Measurements from ENCODE around the gene SMIM44.
A peak's percentile ranks its signal among the peaks of the same experiment; 100 is the strongest.
"Not testable (repeated sequence)": the region's sequence is repeated elsewhere in the genome, so short reads cannot be mapped to it uniquely, and the experiment has no call there.

SMIM44 gene

DNA sequence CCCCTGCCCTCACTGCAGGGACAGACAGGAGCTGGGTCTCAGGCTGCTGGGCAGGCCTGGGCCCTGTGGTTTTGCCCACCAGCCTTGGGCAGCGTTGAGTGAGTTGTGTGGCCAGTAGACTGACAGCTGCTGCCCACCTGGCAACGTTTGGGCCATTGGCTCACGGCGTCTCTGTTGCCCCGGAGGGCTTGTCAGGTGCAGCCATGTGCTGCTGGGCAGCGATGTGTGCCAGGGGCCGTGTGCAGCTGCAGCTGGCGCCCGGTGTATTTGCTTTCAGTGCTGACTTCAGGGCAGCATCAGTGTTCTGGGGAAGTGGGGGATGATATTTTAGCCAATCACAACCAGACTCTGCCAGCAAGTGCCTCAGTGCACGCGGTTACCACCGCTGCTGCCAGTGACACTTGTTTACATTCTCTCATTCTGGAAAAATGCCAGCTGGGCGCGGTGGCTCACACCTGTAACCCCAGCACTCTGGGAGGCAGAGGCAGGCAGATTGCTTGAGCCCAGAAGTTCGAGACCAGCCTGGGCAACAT is 33.5 kb upstream of the SMIM44 start:
- no peak for DNase-seq

DNA sequence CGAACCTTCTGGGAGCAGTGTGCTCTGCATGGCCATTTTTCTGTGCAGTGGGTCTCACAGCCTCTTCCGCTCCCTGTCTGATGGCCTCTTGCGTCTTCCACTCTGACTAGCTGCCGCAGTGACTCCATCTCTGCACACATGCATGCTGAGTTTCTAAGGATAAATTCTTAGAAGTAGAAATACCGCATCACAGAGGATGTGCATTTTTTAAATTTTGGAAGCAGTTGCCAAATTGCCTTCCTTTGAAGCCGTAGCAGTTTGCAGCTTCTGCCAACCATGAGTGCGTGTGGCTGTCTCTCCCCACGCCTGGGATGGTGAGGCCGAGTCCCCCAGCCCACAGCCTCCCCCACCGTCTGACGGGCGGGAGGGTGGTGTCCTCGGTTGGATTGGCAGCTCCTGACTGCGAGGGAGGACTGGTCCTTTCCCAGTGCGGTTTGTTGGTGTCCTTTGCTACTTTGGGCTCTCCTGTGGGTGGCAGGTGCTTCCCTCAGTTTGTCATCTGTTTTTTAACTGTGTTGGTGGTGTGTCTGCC is 32.7 kb upstream of the SMIM44 start:
- no peak for DNase-seq

DNA sequence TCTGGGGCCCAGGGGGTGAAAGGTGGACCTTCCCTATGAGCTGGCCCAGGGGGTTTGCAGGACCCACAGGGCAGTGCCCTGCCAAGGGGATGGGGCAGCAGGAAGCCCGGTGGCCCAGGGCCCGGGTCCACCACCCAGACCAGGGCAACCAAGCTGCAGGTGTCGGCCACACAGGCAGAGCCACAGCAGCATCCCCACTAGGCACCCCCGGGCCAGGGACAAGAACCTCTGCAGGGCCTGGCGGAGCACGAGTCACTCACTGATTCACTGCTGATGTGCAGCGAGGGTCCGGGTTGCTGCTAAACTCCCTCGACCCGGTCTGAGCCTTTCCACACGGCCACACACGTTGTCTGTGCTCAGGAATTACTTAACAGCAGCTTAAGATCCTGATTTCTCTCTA is 31.7 kb upstream of the SMIM44 start:
- peak; percentile 39 for DNase-seq

DNA sequence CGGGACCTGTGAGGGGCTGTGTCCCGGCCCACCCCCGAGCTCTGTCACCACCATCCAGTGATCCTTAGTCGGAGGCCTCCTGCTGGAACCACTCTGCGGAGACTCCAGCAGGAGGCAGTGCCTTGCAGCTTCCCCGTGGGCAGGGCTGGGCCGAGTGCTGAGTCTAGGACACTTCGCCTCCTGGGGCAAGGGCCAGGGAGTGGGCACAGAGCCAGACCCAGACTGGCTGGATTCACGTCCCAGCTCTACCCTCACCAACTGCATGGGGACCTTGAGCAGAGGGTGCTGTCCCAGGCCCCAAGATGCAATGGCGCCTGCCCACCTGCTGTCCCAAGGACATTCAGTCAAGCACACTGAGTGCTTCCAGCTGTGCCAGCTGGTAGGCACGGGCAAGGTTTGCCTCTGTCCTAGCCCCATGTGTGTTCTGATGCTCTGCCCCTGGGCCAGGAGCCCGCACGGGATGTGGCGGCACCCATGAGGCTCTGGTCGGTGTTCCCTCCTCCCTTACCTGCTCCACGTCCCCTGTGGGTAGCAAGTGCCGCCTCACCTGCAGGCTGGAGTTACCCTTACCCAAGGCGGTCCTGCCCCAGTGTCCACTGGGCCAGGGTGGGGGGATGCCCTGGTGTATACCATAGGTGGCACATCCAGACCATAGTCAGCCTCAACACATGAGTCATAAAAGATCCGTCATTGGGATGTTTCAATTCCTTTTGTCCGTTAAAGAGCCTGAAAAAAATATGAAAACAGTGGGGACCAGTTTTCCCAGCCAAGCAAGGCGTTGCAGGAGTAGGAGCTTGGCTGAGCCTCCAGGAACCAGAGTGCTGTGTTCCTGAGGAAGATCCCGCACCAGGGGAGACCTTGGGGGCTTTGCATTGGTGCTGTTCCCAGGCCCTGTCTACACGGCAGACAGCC is 30.2 kb upstream of the SMIM44 start:
- no peak for DNase-seq

DNA sequence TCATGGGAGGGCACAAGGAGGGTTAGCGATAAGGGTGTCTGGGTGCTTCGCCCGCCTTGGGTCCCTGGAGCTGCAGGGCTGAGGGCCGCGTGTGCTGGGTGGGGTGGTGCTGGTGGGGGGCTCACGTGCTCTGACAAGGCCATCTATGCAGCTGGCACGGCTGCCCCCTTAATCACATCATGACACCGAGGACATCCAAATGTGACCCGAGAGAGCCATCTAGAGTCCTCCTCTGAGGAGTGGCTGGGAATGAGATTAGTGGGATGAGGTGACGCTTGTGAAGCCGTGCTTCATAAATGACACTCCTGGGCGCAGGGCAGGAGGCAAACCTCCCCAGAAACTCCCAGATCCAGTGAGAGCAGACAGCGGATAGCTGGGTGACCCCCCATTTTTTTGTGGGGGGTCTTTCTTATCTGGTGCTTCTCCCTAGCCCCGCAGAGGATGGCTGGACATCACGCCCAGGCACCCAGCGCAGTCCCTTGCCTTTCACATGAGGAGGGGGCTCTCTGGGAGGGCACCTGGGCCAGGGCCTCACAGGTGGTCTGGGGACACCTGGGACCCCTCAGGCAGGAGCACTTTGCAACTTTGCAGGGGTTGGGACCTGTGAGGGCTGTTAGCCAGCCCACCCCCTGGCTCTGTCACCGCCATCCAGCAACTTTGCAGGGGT is 29.5 kb upstream of the SMIM44 start:
- DNase-seq: no peak

DNA sequence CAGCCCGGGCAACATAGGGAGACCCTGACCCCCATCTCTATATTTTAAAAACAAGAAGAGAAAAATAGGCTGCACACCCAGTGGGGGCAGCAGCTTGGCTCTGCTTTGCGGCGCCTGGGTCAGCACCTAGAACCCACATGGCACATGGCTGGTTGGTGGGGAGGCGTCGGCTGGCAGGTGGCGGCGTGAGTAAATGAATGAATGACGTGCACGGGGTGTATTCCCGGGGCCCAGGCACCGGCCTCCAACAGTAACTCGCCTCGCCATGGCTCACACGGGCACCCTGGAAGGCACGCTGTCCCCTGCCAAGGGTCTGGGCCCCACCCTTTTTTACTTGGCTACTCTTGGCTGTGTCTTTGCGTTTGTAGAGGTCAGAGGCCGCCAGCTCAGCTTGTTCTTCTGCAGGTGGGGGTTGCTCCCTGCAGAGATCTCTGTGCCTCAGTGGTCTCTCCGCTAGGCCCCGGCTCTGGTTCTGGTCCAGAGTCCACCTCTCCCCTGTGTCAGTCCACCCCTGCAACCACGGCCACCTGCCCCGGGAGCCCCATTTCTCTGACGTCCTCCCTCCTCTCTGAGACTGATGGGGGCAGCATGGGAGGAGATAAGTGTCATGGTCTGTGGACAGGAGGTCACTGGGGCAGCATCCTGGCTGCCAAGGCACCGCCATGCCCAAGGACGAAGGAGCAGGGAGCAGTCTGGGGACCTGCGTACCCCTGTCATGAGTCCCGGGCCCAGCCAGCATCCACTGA is 28.4 kb upstream of the SMIM44 start:
- no peak for DNase-seq

DNA sequence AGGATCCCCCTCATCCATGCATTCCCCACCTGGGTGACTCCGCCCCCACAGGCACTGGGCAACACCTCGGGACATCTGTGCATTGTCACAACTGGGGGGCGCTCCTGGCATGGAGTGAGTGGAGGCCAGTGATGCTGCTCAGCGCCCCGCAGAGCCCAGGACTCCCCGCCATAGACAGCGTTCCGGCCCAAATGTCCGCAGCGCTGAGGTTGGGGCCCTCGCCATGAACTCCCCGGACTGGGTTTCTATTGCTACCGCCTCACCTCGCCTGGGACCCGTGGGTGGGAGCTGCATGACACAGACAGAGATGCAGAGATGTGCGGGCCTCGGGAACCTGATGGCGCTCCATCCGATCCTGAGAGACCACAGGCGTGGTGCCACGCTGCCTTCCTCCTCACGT is 27.5 kb upstream of the SMIM44 start:
- DNase-seq: no peak

DNA sequence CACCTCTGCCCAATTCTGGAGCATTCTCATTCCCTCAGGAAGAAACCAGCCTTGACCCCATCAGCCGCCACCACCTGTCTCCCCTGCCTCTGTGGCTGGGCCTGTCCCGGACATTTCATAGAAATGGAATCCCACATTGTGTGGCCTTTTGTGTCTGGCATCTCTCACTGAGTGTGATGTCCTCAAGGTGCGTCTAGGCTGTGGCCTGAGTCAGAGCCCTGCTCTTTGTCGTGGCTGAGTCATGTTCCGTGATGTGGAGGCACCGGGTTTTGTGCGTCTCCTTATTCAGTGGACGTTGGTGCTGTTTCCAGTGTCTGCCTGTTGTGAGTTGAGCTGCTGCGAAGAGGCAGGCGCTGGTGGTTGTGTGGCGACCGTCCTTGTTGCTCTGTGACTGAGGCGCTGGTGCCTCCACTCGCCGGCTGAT is 26.3 kb upstream of the SMIM44 start:
- peak; percentile 59 for DNase-seq

DNA sequence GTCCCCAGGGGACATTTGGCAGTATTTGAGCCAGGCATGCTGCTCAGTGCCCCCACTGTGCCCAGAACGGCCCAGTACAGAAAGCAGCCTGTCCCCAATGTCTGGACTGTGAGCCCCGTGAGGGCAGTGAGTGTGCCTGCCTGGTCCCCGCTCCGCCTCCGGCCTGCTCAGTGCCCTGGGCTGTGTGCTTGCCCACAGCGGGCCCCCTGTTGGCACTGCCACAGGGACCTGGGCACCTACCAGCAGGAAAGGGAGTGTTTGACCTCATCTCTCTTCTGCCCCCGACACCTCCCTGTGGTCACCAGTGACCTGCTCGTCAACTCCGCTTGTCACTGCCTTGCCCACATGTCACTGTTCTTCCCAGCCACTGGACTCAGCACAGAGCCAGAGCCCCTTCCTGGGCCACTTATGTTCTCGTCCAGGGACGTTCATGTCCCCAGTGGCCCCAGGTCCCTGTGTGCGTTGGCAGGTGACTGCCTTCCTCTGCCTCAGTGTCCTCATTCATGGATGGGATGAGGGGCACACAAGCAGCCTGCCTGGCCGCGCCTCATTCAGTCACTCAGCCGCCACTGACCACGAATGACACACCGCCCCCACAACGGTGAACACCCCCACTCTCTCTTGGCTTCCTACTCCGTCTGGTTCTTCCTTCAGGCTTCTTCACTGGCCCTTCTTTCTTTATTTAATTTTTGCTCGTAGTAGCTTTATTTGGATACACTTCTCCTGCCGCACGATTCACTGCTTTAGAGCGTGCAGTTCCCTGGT is 25.7 kb upstream of the SMIM44 start:
- peak; percentile 23 for DNase-seq

DNA sequence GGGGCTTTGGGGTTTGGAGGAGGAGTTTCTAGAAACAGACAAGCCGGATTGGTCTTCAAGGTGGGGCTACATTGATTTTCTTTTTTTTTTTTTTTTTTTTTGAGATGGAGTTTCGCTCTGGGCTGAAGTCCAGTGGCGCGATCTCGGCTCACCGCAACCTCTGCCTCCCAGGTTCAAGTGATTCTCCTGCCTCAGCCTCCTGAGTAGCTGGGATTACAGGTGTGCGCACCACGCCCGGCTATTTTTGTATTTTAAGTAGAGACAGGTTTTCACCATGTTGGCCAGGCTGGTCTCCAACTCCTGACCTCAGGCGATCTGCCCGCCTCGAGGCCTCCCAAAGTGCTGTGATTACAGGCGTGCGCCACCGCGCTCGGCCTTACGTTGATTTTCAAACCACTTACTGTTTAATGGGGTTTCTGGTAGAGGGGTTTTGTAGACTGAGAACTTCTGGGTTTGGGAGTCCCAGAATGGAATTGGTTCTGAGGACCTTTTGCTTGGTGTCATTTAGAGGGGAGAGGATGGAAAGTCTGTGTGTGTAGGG is 24.9 kb upstream of the SMIM44 start:
- not testable (repeated sequence) for DNase-seq

DNA sequence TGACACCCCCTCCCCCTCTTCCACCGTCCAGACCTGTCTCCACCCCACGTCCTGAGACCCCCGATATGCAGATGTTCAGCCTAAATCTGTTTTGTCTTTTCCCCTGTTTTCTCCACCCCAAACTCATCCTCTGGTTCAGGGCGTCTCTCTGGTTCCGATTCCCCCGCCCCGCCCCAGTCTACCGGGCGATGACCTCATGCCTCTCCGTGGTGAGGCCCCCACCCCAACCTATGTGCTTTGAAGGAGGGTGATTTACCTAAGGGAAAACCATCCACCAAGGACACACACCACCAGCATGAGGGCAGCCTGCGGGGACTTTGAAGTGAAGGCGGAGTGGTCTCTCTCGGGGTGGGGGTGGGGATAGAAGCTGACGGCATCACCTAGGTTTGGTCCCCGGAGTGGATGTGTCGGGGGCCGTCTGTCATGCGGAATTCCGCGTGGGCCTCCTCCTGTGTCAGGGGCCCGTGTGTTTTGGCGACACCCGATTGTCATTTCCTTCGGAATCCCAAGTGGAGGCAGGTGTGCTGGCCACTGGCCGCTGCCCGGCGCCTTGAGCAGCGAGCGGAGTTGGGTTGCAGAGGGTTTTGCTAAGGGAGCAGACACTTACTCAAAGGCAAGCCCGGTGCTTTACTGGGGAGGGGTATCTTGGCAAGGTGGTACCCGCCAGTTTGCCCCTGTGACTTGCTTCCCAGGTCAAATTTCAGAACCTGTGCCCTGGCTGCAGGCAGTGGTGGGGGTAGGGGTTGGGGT is 24.3 kb upstream of the SMIM44 start:
- DNase-seq: peak; percentile 16

DNA sequence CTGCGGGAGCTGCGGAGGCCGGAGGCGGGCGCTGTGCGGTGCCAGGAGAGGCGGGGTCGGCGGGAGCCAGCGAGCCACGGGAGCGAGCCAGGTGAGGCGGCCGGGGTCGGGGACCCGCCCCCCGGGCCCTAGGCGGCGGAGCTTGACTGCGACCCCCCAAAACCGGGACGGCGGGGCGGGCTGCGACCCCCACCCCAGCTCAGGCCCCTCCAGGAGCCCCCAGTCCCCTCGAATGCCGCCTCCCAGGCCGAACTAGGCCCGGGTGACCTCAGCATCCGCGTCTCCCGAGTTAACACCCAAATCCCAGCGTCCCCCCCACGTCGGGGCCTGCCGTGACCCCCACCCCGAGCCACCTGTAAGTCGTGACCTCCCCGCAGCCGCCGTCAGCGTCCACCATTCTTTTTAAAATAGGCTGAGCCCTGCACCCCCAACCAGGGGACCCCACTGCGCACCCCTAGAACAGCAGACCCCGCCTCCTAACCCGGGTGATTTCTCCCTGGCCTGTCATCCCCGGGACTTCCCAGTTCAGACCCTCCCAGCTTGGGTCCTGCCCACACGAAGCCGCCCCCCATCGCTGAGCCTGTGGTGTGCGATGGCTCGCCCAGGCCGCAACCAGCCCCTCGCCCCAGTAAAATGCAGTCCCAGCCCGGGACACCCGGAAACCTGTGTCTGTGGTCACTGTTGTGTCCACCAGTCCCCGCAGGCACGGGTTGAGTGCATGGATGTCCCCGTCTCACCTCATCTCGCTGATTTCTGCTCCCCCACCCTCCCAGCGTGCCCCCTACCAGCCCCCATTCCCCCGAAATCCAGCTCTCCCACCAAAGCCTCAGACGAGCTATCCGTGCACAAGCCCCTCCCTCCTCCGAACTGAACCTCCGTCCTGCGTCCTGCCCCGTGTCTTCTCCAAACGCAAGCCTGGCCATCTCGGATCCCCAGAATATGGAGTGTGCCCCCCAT is 23.4 kb upstream of the SMIM44 start:
- peak; percentile 36 for DNase-seq

DNA sequence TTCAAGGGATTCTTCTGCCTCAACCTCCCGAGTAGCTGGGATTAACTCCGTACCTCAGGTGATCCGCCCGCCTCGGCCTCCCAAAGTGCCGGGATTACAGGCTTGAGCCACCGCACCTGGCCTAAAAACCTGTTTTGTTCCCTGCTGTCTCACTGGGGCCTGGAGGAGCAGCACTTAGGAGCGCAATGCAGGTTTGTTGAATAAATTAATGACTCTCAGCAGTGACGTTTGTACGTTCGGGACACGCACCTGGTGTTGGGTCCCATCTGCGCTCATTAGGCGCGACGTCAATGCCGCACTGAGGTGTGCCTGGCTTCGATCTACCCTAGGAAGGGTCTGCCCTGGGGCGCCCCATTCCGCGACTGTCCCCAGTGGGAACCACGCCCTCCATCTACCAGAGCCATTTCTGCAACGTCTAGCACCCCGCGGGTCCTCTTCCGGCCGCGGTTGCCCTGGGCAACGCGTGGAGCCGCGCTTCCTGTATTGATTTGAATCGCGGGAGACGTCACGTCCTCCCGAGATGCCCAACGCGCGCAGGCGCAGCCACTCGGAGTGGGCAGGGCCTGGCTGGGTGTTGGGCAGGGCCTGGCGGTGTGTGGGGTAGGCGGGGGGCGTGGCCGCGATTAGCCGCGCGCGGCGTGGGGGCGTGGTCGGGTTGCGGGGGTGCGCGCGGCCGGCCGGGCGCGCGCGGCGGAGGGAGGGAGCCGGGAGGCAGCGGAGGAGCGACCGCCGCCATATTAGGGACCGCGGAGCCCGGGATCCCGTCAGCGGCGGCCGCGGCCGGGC is 22.6 kb upstream of the SMIM44 start, which contains the start of gene FZR1:
FZR1 (plus strand) TSS at position 714 of the 786 bp plus-strand sequence. CDS start 16,679 bp downstream, outside the sequence.
- peak; percentile 99 for DNase-seq

DNA sequence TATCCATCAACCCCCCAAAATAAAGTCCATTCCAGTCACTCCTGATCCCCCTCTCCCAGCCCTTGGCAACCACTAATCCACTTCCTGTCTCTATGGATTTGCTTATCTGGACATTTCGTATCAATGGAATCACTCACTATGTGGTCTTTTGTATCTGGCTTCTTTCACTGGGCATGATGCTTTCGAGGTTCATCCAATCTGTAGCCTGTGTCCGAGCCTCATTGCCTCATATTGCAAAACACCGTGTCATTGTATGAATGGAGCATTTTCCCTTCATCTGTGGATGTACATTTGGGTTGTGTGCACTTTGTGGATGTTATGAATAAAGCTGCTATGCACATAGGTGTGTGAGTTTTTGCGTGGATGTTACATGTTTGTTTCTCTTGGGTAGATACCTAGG is 21.5 kb upstream of the SMIM44 start:
- DNase-seq: no peak

DNA sequence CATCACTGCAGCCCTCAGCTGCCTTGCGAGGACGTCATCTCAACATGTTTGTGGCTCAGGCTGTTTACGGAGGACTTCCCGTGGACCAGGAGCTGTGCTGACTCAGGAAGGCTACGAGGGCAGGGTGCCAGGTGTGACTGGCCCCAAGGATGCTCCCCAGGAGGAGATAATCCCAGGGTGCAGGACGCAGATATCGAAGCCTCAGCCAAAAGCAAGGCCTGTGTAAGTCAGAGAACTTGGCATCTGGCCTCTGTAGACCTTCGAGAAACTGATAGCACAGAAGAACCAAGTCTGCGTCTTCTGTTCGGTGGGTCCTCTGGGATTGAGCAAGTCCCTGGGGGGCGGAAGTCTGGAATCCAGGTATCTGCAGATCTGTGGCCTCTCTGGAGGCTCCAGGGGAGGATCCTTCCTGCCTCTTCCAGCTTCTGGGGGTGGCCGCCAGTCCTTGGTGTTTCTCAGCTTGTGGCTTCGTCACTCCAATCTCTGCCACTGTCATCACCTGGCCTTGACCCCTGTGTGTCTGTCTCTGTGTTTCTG is 19.9 kb upstream of the SMIM44 start:
- no peak for DNase-seq

DNA sequence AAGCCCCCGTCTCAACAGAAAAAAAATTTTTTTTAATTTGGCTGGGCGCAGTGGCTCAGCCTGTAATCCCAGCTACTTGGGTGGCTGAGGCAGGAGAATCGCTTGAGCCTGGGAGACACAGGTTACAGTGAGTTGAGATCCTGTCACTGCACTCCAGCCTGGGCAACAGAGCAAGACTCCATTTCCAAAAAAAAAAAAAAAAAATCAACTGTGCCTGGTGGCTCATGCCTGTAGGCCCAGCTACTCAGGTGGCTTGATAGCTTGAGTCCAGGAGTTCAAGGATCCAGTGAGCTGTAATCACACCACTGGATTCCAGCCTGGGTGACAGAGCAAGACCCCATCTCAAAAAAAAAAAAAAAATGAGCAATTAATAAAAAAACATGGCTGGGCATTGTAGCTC is 18.5 kb upstream of the SMIM44 start:
- DNase-seq: no peak

DNA sequence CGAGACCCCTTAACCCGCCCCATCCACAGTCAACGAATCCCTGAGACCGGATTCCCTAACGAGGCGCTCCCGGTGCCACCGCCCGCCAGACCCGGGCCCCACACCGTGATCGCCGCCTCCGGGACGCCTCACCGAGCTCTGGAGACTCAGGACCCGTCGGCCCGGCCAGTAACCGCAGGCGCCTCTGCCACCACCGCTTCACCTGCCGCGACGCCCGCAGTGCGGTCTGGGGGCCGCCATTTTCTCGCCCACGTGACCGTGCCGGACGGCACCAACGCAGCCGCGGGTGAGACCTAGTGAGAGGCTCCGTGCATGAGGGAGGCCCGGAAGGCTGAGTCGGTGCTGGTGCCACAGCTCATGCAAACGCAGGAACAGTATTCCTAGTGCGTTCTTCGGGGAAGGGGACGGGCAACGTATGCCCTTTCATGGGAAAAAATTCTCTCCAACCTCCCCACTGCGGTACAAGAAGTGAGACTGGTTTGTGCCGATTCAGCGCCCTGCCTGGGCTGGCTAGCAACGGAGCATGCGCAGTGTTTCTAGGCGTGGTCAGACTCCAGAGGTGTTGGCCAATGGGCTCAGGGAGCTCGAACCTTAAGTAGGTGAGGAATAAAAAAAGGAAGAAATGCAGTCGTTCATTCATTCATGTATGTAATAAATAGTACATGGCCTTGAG is 17.3 kb upstream of the SMIM44 start, which contains the start of gene DOHH:
DOHH (minus strand) TSS at position 246 of the 673 bp plus-strand sequence. CDS start 3,860 bp downstream, outside the sequence.
- peak; percentile 96 for DNase-seq

Measured in EL (cell line).